Kasumi-1 (cell line): Measurements from ENCODE around the gene ACADSB.
A peak's percentile ranks its signal among the peaks of the same experiment; 100 is the strongest.

Source experiments
- DNase-seq, 2 experiments: peaks; one replicate each; lab custom pipeline; 2025; lab: John Stamatoyannopoulos, UW

ACADSB gene

GRCh38 chr10:123008355-123009104, at the start of gene ACADSB, which contains the start of gene IKZF5:
TSS of gene ACADSB (plus strand) at chr10:123009006. CDS start at chr10:123009030, 24 bp downstream.
TSS of gene IKZF5 (minus strand) at chr10:123008795. CDS start at chr10:122998625, 10,170 bp downstream.
- peak; percentile 98 for DNase-seq

GRCh38 chr10:122962405-122962804, 46.4 kb upstream of the ACADSB start:
- no peak for DNase-seq

- no peak for DNase-seq
These were observed 41.9 kb upstream of the ACADSB start for GRCh38 chr10:122966879-122967278.

- DNase-seq: no peak
These were observed 40.1 kb upstream of the ACADSB start for GRCh38 chr10:122968698-122969097.

DNA sequence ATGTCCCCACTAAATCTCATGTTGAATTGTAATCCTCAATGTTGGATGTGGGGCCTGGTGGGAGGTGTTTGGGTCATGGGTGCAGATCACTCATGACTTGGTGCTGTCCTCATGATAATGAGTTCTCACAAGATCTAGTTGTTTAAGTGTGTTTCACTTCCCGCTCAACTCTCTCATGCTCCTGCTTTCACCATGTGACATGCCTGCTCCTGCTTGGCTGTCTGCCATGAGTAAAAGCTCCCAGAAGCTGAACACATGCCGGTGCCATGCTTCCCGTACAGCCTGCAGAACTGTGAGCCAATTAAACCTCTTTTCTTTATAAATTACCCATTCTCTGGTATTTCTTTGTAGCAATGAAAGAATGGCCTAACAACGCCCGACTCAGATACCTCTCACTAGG, 34.8 kb upstream of the ACADSB start:
- no peak for DNase-seq

GRCh38 chr10:122974543-122975064, 34.2 kb upstream of the ACADSB start:
- peak; percentile 11 to 17 for DNase-seq

GRCh38 chr10:122980209-122981065, 28.4 kb upstream of the ACADSB start, which contains the start of gene PSTK:
TSS of gene PSTK (plus strand) at chr10:122980401. CDS start at chr10:122980480, 79 bp downstream.
- peak; percentile 91 to 92 for DNase-seq

GRCh38 chr10:122981066-122981464, 27.7 kb upstream of the ACADSB start:
- DNase-seq: peak; percentile 84 to 90

DNA sequence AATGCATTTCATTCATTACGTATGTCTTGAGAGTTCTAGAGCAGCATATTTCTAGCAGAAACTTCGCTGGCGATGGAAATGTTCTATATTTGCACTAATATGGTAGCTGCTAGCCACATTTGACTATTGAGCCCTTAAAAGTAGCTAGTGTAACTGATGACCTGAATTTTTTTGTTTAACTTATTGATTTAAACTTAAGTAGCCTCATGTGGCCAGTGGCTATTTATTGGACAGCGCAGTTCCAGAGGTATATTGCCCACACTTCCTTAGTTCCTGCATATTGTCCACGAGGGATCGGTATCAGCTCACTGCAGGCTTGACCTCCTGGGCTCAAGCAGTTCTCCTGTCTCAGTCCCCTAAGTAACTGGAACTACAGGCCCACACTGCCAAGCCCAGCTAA, 24.9 kb upstream of the ACADSB start:
- no peak for DNase-seq

DNA sequence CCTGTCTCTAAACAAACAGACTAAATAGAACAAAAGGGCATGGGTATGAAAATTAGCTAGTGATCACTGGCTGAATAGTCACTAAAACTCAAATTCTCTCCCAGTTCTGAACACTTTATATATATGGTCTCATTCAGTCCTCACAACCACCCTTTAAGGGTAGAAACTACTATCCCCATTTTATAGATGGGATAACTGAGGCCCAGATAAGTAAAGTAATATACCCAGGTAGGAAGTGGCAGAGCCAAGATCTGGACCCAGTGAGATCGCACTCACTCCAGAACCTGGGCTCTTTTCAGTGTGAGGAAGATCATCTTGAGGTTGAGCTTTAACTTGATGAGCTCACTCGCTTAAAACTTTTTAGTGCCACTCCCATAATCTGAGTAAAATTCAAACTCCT, 24.1 kb upstream of the ACADSB start:
- no peak for DNase-seq

GRCh38 chr10:122986335-122986734, 22.5 kb upstream of the ACADSB start:
- no peak for DNase-seq

GRCh38 chr10:122988501-122988900, 20.3 kb upstream of the ACADSB start:
- no peak for DNase-seq

DNA sequence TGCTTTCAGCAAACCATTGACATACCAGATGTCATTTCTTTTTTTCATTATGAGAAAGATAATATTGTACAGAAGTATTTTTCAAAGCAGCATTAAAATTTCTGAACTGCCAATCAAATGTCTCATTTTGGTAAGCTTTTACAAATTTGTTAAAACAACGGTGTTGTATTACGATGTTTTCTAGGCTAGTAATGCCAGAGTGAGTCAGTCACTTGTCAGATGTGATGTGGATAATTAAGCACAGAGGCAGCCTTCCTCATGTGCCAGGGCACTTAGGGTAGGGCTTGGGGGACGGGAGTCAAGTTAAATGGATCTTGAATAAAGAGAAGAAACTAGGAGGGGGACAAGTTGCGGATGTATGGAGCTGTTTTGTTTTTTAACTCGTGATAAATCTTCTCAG, 18.5 kb upstream of the ACADSB start:
- DNase-seq: no peak

GRCh38 chr10:122992031-122992585, 16.7 kb upstream of the ACADSB start:
- DNase-seq: no peak

GRCh38 chr10:122993797-122994336, 14.9 kb upstream of the ACADSB start:
- no peak for DNase-seq

GRCh38 chr10:122995936-122996335, 12.9 kb upstream of the ACADSB start:
- no peak for DNase-seq

DNA sequence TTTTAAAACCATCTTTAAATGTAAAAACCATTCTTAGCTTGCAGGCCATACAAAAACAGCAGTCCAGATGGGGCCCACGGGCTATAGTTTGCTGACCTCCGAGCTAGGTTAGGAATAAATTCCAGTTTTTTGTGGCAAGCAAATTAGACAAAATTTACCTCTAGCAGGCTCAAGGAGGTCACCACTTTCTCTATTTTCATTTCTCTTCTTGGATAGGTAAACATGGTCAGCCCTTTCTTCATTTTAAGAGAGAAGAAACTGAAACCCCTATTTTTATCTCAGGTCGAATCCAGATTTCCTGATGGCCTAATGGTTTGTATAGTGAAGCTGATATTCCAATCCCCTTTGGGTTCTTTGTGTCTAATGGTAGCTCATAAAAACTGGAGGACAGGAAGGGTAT, 10.9 kb upstream of the ACADSB start:
- no peak for DNase-seq

DNA sequence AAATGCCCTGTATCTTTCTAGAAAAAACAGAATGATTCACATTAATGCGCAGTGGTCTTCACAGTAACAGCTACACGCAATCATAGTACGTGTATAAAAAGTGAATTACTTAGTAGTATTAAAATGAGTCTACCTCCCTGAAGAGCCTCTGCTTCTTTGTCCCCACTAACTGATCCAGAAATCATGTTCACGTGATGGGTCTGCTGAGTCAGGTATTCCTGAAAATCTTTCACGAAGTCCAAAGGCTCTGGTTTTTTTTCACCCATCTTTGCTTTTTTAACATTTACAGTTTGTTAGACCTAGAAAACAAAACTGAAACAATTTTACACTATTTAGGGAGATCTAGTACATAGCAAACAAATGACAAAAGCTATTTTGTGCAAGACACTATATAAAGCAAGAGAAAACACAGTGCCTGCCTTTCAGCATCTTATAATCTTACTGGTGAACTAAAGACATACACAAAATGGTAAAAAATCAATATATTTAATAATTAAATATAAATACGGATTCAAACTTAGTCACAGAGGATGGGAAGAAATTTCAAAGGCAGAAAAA, 10.4 kb upstream of the ACADSB start:
- no peak for DNase-seq

GRCh38 chr10:122998934-122999333, 9.9 kb upstream of the ACADSB start:
- no peak for DNase-seq

GRCh38 chr10:122999347-122999746, 9.5 kb upstream of the ACADSB start:
- DNase-seq: no peak

DNA sequence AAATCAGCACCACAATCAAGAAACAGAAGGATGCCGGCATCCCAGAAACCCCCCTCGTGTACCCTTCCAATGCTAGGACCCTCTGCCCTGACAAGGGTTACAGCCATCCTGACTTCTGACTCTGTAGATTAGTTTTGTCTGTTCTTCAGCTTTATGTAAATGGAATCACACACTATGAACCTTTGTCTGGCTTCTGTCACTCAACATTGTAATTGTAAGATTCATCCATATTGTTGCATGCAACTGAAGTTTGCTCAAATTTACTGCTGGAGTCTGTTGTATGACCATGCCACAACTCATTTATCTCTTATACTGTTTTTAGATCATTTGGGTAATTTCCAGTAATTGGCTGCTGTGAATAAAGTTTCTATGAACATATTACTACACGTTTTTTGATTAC, 8.7 kb upstream of the ACADSB start:
- no peak for DNase-seq

- DNase-seq: no peak
These were observed 7.4 kb upstream of the ACADSB start for GRCh38 chr10:123001370-123001769.
